Activated CD4-positive, alpha-beta T cell treated with anti-CD3 and anti-CD28 coated beads, Interleukin-2, amount 50 U/mL, for 1 hour (primary cell): ENCODE measurements around the gene AMBRA1.

Experiments used
- DNase-seq: peaks from one replicate; pipeline ENCODE4 v3.0.0-alpha.2; 2020

Gene AMBRA1

DNA sequence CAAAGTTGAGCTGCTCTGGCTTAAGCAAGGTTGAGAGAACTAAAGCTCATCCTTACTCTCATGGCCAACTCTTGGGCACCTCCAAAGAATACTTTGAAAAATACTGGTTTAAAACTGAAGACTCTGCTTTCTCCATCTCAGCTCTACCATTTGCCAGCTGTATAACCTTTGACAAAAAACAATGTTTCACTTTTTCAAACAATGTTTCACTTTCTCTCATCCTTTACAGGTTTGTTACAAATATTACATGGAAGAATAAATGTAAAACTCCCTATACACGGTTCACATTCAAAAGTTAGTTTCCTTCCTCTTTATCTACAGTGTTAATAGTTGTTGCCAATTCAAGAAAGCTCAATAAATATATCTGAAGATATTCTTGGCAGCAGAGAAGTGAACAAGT, 19.2 kb downstream of the AMBRA1 start:
- no peak for DNase-seq

DNA sequence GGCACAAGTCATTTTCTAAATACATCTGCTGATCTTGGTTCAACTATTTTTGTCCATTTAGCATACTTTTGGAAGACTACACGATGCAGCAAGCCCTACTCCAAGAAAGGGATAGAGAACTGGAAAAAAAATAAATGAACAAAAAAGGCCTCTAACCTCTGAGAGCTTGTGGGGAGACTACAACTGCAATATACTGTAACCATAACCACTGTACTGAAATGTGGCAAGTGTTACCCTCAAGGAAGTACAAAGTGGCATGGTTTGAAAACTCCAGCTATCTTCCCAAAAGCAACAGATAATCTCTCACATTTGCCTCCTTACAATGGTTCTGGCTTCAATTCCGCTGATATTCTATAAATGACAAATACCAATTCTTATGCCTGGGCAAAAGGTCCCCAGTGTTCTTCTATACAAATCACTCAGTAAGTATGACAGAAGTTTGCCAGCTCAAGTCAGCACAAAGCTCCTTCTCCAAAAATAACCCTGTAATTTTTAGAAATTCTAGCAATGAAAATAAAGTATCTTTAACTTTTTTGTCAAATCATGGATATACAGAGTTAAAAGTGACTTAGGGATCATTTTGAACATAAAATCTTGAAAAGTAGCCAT, 22.9 kb downstream of the AMBRA1 start:
- DNase-seq: no peak

DNA sequence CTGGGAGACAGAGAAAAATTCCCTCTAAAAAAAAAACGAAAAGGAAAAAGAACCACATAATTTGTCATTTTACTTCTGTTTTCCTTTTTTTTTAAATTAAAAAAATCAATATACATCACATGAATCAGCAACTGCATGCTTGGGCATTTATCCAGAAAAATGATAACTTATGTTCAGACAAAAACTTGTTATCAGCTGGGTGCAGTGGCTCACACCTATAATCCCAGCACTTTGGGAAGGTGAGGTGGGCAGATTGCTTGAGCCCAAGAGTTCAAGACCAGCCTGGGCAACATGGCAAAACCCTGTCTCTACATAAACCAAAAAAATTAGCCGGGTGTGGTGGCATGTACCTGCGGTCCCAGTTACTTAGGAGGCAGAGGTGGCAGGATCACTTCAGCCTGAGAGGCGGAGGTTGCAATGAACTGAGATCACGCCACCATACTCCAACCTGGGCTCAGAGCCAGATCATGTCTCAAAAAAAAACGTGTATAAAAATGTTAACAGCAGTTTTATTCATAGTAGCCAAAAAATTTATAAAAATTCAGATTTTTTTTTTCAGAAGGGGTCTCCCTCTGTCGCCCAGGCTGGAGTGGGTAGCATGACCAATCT, 28.5 kb downstream of the AMBRA1 start:
- DNase-seq: no peak

DNA sequence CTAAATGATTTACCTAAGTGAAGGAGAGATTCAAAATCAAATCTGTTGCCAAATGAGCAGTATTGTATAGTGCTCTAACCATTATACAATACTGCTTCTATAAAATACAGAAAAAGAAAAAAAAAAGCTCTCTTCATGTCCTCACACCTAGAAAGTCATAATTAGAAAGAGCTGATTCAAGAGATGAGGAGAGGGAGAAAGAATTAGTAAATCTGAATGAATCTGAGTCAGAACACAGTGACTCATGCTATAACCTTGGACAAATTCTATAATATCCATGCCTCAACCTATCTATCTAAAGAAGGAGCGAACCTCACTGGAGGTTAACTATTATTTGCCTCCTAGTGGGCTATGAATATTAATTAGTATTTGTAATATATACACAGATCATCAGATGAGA, 29.4 kb downstream of the AMBRA1 start:
- DNase-seq: no peak

DNA sequence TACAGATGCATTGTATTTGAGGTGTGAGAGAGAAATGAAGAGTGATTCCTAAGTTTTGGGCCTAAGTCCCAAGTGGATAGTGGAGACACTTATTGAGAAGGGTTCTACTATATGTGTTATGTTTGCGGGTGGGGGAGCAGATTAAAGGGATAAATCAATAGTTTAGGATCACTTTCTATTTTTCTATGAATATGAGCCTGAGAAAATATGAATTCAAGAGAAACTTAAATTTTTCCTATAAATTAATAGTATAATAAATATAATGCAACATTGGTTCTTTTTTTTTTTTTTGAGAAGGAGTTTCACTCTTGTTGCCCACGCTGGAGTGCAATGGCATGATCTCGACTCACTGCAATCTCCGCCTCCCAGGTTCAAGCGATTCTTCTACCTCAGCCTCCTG, 31.3 kb downstream of the AMBRA1 start:
- DNase-seq: no peak

DNA sequence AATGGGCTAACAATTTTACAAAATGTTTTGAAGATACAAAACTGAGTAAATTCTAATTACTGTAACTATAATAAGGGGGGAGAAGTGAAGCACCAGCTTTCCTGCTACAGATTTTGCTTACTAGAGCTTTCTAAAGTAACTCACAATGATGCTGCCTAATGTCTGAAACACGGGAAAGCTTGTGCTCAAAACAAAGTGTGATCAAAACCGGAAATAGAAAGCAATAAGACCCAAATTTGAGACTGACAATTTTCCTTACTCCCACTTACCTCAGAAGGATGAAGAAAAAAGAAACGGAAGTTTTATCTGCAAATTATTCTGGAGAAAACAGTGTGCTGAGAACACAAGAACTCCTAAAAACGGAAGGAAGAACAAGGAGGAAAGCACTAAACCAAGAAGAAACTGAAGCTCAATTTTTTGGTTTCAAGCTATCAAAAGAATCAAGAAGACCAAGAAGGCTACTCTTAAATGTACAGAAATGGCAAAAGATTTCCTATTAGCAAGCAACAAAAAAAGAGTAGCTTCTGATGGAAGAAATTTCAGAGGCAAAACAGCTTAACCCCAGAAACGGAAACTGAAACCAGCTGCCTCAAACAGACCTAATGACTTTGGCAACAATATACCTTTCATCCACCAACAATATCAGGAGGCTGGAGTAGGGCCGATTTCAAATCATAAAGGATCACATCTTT, 33.4 kb downstream of the AMBRA1 start:
- no peak for DNase-seq

DNA sequence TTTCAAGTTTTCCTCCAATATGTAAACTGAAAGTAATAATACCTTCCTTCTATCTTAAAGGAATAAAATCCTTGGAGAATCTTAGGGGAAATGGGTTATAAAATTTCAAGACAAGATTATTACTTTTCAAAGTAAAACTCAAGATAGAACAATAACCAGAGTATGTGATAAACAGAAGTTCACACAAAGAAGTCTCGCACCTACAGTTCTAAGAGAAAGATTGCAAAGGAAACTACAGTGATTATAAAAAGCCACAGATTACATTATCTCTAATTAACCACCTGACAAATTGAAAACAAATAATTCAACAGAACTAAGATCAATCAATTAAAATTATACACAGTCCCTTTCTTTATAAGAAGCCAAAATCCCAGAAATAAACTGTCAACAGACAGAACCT, 34.0 kb downstream of the AMBRA1 start:
- DNase-seq: no peak

DNA sequence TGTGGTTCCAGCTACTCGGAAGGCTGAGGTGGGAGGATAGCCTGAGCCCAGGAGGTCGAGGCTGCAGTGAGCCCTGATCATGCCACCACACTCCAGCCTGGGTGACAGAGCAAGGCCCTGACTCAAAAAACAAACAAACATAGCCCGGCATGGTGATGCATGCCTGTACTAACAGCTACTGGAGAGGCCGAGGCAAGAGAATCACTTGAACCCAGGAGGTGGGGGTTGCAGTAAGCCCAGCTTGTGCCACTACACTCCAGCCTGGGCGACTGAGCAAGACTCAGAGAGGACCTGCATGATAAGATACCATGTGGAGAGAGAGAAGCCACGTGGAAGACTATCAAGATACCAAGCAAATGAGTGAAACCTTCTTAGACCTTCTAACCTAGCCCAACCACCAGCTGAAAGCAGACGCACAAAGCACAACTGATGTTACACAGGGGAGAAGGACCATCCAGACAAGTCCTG, 36.1 kb downstream of the AMBRA1 start:
- no peak for DNase-seq

DNA sequence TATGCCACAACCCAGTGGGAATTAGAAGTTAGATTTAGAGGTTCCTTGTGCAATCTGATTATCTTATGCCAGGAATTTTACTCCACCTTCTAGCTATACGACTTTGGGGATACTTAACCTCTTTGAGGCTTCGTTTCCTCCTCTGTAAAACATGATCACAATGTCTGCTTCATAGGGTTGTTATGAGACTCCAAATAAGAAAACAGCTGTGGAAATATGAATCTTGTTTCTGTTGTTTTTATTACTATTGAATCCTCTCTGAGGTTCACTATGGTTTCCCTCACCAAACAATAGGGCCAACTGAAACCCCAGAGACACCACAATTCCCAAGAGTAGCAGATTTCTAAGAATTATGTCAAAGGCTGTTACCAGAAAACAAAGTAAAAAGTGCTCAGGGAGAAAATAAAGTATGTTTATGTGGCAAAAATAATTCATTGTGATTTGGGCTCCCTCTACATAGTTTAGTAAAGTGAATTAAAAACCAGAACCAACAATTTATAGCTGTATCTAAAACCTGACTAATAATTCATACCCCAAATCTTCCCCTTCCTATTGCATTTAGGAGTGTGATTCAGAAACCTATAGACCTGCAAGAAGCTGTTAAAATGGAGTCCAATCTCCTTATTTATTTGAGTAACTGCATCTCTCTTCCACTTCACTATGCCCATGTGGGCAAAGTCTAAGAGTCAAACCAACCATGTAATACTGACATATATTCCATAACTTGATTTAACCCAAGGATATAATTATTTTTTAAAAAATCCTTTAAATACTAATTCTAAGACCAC, 38.4 kb downstream of the AMBRA1 start:
- no peak for DNase-seq

DNA sequence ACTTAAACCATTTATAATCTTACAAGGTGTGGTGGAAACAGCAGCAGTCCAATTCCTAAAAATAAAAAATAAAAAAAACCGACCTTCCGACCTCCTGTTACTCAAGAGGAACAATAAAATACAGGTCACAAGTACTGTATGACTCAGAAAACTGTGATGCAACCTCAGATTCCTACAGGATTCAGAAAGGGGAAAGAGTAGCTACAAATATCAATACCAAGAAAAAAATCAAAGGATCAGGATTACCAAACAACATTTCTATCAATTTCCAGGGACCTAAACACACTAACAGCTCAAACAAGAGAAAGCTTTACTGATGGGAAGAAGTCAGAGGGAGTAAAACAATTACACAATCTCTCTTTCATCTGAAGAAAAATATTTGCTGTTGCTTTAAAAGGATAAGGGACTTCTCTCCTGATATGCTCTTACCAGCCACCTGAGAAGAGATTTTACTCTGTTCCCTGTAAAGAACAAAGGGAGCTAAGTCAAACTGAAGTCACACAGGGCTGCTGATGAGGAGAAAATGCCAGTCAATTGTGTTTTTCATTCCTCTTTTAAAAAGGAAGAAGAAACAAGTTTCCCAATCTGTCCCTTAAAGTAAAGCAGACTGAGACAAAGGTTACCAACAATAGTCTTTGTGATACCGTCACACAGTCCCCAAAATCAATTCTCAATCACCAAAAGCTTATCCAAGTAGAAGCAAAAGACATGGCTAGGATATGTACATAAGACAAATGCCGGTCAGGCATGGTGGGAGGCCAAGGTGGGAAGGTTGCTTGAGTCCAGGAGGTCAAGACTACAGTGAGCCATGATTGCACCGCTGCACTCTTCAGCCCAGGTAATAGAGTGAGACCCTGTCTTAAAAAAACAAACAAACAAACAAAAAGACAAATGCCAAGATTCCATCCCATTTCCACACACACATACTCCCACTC, 39.3 kb downstream of the AMBRA1 start:
- no peak for DNase-seq

DNA sequence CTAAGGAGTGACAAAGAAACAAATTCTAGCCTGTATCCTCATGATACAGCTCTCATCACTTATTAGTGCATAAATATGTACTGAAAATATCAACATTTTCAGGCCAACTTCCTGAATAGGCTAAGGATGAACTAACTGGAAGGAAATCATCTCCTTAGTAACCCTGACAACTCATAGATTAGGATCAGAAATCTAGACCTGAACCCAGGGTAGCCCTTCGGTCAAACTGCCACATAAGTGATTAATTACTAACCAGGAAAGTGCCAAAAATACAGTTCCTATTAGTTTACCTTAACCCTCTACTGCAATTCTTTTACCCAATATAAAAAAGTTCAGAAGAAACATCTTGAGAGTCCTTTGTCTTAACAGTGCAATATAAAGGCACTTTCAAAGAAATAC, 40.0 kb downstream of the AMBRA1 start:
- DNase-seq: no peak

DNA sequence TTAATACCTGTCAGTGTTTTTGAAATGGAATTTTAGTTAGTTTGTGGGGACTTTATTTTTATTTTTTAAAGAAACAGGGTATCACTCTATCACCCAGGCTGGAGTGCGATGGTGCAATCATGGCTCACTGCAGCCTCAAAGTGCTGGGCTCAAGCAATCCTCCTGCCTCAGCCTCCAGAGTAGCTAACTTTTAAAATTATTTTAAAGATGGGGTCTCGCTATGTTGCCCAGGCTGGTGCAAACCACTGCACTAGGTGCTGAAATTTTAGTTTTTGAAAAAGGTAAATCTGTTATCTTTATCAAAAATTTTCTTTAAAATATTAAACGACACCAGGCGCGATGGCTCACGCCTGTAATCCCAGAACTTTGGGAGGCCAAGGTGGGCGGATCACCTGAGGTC, 42.6 kb downstream of the AMBRA1 start:
- DNase-seq: no peak

DNA sequence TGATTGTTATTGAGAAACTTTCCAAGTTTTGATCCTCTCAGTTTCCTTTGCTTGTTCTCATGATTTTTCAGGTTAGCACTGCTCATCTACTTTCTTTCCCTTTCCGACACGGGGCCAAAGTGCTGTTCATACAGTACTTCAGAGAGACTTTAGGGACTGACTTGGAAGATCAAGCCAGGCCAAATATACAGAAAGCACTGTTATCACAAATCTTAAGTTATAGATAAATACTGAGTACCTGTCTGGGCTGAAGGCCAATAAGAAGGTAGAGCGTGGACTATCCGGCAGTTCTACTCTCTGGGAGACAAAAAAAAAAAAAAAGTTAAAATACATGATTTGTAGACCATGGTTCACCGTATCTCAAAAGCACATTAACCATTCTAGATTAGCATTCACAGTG, 46.2 kb downstream of the AMBRA1 start:
- DNase-seq: no peak

DNA sequence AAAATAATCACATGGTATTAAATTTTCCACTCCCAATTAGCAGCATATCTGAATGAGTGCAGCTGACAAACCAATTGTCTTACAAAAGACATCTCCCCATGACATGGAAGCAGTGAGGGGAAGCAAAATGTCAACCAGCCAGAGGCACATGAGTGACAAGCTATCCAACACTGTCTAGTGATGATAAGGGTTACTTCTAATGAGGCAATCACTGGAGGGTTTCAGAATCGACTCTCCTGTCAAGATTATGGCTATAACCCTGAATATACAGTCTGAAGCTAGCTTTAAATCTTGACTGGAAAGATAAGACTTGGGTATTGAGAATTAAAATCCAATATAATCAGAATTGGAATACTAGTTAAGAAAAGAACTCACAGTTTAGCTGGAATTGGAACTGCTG, 50.3 kb downstream of the AMBRA1 start:
- no peak for DNase-seq

DNA sequence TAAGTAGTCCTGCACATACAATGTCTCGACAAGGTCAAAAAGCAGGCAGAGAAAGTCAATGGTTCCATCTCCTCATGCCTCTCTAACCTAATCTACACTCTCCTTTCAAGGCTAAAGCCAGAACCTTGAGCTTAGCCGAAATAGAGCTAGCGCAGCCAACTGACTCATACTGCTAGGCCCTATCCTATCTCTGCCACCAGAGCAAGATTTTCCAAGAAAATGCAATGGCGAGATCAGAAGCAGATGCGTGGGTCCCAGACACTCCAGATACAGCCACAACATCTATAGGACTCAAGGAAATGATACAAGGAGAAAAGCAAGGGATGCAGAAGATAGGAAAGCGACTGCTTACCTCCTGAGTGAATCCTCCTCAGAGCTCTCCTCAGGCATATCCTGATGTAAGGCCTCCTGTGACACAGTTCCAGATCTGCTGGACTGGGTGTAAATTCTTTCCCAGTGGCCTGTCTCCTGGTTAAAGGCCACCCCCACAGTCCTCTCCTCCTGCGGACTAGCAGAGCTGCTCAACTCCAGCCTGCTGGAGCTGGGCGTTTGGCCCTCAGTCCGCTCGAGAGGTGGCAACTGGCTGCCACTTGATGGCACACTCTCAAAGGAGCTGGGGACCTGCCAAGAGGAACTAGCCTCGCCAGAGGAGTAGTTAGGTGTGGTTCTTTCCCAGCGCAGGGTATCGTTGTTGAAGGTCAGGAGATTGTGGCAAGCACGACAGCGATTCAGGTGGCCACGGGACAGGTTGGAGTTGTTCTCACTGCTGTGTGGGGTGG, 52.0 kb downstream of the AMBRA1 start:
- no peak for DNase-seq

DNA sequence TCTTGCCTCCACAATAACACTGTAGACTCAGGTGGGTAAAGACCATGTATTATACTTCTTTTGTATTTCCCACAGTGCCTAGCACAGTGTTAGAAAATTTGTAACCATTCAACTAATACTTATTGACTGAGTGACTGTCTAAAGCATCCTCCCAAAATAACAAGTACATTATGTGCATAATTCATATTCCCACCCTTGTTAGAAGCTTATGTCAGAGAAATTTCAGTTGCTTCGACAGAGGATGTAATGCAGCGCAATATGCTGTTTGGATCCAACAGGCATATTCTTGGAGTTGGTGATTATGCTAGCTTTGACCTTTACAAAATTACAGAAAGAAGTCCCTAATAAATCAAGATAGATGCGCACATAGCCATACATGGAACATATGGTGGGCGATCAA, 53.0 kb downstream of the AMBRA1 start:
- no peak for DNase-seq

DNA sequence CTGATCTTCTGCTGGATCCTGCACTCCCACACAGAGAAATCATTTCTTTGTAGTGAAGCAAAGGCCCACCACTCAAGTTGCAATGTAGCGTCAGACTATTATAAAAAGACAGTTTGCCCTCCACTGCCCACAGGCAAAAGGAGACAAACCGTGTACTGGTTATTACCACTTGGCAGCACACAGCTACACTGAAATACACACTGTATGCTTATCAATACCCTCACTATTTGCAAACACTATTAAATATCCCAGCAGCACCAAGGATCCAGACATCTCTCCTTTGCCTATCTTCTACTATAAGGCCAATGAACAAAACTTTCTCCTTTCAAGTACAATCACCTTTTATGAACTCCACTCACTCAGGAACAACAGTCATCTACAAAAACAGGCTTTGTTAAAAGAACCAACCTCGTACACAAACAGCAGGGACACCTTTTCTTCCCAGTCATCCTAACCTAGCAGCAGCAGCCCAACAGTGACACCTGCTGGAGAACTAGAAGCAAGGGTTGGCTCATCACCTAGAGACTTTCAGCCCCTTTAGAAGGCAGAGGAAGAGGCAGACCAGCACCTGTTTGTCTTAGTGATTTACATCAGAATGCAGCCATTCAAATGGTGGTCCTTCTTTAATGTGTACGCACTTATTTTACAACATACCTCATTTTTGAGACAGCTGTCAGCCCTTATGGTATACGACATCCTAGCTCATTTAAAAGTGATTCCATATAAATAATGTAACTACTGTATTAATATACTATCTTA, 56.1 kb downstream of the AMBRA1 start:
- peak; percentile 53 for DNase-seq

DNA sequence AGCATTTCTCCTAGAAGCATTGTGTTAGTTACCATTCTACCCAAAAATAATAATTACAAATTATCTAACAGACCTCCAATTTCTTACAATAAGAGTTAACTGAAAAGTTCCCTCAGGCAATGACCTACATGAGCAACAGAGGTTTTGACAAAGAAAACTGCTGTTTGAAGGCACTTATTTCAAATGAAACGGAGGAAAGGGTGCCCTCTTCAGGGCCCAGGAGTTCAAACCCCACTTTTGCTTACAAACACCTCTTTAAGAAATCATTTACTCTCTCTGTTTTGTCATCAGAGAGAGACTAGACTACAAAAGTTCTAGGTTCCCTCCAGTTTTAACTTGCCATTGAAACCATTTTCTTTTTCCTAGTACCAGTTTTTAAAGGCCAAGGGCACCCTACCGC, 56.7 kb downstream of the AMBRA1 start:
- DNase-seq: no peak

DNA sequence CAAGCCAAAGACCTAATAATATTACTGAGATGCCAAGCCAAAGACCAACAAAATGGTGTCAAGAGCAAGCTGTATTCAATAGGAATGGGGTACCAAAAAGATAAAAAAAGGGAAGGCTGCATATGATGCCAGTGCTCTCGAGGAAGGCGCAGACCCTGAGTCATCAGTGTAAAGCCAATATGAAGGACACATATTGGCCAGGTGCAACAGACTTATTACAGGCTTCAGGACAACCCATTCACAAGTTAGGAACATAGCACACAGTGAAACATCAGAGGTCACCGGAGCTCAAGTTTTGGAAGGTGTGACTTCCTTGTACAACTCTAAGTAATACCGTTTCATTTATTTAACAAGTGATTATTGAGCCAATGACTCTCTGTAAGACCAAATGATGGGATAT, 58.1 kb downstream of the AMBRA1 start:
- DNase-seq: no peak

DNA sequence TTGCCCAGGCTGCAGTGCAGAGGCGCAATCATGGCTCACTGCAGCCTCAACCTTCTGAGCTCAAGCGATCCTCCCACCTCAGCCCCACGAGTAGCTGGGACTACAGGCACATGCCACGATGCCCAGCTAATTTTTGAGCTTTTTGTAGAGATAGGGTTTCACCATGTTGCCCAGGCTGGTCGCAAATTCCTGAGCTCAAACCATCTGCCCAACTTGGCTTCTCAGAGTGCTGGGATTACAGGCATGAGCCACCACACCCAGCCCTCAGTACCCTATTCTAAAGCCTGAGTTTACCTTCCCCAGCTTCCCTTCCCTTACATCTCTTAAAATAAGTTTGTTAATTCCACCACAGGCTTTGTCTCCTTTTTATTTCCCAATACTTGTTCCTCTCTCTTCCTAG, 59.1 kb downstream of the AMBRA1 start:
- no peak for DNase-seq
